ENCODE measurements around the gene RPS21. TPM values are rescaled to one million over a fixed set of nuclear protein-coding genes. Genes with fewer than 3 reads are reported as not detected.

Gene RPS21
- total and polyA plus RNA-seq, 2 of the 13 experiments (the other 11 are each of a cell fraction or from before 2014, with no cell fraction given), result 2,647 to 11,063 TPM

DNA sequence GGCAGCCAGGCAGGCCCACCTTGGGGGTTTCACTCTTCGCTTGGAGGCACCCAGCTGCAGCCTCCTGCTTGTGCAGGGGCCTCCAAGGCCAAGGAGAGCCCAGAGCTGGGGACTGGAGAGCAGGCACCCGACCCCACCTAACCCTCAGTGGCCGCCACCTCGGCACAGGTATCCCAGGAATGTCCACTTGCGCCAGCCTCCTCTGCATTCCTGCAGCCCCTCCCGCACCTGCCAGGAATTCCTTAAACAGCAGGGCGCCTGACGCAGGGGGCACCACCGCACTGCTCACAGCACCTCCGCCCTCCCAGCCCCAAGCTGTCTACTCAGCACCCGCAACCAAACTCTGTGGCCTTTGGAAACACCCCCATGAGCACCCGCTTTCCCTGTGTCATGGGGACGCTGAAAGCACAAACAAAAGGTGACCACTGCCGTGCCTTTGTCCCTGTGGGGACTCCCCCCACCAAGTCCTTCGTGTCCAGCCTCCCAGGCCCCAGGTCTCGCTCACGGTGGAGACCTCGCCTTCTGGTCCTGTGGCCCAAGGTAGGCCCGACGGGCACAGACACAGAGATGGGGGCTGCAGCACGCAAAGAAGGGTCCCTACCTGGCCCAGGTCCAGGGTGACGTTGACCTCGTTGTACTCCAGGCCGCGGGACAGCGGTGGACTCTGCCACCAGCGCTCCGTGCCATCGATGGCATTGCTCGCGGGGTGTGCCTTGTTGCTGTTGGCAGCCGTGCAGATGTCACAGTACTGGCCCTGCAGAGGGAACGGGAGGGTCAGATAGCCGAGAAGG, 24.9 kb upstream of the RPS21 start (continued):
- TF ChIP-seq, protein P1, sequence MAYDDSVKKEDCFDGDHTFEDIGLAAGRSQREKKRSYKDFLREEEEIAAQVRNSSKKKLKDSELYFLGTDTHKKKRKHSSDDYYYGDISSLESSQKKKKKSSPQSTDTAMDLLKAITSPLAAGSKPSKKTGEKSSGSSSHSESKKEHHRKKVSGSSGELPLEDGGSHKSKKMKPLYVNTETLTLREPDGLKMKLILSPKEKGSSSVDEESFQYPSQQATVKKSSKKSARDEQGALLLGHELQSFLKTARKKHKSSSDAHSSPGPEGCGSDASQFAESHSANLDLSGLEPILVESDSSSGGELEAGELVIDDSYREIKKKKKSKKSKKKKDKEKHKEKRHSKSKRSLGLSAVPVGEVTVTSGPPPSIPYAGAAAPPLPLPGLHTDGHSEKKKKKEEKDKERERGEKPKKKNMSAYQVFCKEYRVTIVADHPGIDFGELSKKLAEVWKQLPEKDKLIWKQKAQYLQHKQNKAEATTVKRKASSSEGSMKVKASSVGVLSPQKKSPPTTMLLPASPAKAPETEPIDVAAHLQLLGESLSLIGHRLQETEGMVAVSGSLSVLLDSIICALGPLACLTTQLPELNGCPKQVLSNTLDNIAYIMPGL (CRISPR knock-in tag; IDR thresholded peaks at IDR 0.05; ENCODE audit: borderline replicate concordance in 1 of 2, low read depth in 1 of 2), result no peak
- TF ChIP-seq ZNF317 (CRISPR knock-in tag; IDR thresholded peaks at IDR 0.05), result no peak
- peak; percentile 10; the same call in 1 of the 2 replicates for TF ChIP-seq RAD21 (CRISPR knock-in tag; IDR thresholded peaks at IDR 0.05)
- TF ChIP-seq NR3C1 (CRISPR knock-in tag; IDR thresholded peaks at IDR 0.05), result no peak
- TF ChIP-seq ZNF230 (CRISPR knock-in tag; IDR thresholded peaks at IDR 0.05), result no peak
- 0 out of 2 replicates have a peak, but pooled peaks have one; percentile 36 for TF ChIP-seq PCBP1 (IDR thresholded peaks at IDR 0.05; ENCODE audit: borderline replicate concordance, low read depth, low read length)
- TF ChIP-seq ONECUT2 (CRISPR knock-in tag; IDR thresholded peaks at IDR 0.05), result no peak
- TF ChIP-seq NONO (IDR thresholded peaks at IDR 0.05), result no peak
- no peak for TF ChIP-seq NONO (CRISPR knock-in tag; conservative IDR thresholded peaks at IDR 0.05)
- no peak for TF ChIP-seq ZNF746 (CRISPR knock-in tag; IDR thresholded peaks at IDR 0.05)
- no peak for TF ChIP-seq ZFP1 (CRISPR knock-in tag; IDR thresholded peaks at IDR 0.05)
- TF ChIP-seq ATRX (CRISPR knock-in tag; IDR thresholded peaks at IDR 0.05; ENCODE audit: borderline replicate concordance), result no peak
- no peak for TF ChIP-seq PBX3 (CRISPR knock-in tag; IDR thresholded peaks at IDR 0.05; ENCODE audit: borderline replicate concordance)
- no peak for TF ChIP-seq AGO1 (IDR thresholded peaks at IDR 0.05; ENCODE audit: low read depth, low read length, poor library complexity, severe bottlenecking)
- no peak for TF ChIP-seq BRF2 (CRISPR knock-in tag; IDR thresholded peaks at IDR 0.05)
- TF ChIP-seq POLR2AphosphoS5 (IDR thresholded peaks at IDR 0.05; ENCODE audit: low read depth, low read length), result no peak
- TF ChIP-seq, protein P2, sequence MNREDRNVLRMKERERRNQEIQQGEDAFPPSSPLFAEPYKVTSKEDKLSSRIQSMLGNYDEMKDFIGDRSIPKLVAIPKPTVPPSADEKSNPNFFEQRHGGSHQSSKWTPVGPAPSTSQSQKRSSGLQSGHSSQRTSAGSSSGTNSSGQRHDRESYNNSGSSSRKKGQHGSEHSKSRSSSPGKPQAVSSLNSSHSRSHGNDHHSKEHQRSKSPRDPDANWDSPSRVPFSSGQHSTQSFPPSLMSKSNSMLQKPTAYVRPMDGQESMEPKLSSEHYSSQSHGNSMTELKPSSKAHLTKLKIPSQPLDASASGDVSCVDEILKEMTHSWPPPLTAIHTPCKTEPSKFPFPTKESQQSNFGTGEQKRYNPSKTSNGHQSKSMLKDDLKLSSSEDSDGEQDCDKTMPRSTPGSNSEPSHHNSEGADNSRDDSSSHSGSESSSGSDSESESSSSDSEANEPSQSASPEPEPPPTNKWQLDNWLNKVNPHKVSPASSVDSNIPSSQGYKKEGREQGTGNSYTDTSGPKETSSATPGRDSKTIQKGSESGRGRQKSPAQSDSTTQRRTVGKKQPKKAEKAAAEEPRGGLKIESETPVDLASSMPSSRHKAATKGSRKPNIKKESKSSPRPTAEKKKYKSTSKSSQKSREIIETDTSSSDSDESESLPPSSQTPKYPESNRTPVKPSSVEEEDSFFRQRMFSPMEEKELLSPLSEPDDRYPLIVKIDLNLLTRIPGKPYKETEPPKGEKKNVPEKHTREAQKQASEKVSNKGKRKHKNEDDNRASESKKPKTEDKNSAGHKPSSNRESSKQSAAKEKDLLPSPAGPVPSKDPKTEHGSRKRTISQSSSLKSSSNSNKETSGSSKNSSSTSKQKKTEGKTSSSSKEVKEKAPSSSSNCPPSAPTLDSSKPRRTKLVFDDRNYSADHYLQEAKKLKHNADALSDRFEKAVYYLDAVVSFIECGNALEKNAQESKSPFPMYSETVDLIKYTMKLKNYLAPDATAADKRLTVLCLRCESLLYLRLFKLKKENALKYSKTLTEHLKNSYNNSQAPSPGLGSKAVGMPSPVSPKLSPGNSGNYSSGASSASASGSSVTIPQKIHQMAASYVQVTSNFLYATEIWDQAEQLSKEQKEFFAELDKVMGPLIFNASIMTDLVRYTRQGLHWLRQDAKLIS (CRISPR knock-in tag; IDR thresholded peaks at IDR 0.05), result no peak
- TF ChIP-seq HOXD1 (CRISPR knock-in tag; IDR thresholded peaks at IDR 0.05), result no peak
- no peak for TF ChIP-seq ZNF280B (CRISPR knock-in tag; IDR thresholded peaks at IDR 0.05; ENCODE audit: borderline replicate concordance)

Measured in HepG2 (cell line).